OCI-LY3 (cell line): ENCODE results near the gene NCOA5.

Experiments used
- EZH2phosphoT487 ChIP-seq: fragments of 200-600 bp; shearing (Covaris generic); IDR thresholded peaks from 2 replicates; pipeline ENCODE4 v1.6.1; 2018; ENCODE audit warnings: antibody characterized with exemption, mixed run types, low read depth
- TF ChIP-seq, protein P1 (sequence below): fragments of 200-600, 300-600 bp; sonication (generic); IDR thresholded peaks from 2 replicates; pipeline ENCODE4 v1.5.1; 2014; ENCODE audit warnings: antibody characterized with exemption, low read length, low read depth

DNA sequence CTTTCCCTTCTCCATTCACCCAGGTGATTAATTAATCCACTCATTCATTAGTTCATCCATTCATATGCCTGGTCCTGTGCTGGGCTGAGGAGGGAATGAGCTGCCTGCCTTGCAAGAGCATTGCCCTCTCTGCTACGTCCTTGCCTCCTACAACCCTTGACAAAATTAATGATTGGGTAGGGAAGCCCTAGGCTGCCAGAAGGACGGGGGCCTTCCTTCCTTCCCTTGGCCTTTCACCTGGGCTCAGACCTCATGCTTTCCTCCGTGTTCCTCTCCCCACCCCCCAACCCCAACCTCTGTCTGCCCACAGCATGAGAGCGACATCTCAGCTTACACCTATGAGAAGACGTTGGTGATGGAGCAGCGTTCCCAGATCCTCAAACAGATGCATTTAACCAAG lies 35.2 kb downstream of the NCOA5 start:
- TF ChIP-seq, protein P1, sequence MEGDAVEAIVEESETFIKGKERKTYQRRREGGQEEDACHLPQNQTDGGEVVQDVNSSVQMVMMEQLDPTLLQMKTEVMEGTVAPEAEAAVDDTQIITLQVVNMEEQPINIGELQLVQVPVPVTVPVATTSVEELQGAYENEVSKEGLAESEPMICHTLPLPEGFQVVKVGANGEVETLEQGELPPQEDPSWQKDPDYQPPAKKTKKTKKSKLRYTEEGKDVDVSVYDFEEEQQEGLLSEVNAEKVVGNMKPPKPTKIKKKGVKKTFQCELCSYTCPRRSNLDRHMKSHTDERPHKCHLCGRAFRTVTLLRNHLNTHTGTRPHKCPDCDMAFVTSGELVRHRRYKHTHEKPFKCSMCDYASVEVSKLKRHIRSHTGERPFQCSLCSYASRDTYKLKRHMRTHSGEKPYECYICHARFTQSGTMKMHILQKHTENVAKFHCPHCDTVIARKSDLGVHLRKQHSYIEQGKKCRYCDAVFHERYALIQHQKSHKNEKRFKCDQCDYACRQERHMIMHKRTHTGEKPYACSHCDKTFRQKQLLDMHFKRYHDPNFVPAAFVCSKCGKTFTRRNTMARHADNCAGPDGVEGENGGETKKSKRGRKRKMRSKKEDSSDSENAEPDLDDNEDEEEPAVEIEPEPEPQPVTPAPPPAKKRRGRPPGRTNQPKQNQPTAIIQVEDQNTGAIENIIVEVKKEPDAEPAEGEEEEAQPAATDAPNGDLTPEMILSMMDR = no peak
- TF ChIP-seq EZH2phosphoT487 = no peak
